ENCODE data around the gene ERICH4.

ERICH4 gene

DNA sequence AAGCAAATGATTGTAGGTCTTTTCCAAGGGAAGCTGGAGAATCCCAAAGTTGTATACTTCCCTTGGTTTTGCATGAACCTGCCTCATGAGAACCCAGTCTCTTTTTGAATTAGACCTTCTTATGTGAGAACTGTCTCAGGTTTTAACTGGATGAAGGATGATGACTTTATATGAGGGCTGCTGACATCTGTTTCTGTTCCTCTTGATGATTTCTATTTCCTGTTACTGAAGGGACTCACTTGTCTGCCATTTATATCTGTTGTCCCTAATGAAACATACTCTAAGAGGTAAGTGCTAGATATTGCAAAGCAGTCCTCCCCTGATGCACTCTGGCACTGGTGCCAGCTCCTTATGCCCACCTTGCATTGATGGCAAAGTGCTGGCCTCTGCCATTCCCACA, 33.6 kb downstream of the ERICH4 start:
- H3K4me1 ChIP-seq (ENCODE audit: insufficient read depth, low read length), result no peaks in the 10 kb centered on the region
- TF ChIP-seq, protein P1, sequence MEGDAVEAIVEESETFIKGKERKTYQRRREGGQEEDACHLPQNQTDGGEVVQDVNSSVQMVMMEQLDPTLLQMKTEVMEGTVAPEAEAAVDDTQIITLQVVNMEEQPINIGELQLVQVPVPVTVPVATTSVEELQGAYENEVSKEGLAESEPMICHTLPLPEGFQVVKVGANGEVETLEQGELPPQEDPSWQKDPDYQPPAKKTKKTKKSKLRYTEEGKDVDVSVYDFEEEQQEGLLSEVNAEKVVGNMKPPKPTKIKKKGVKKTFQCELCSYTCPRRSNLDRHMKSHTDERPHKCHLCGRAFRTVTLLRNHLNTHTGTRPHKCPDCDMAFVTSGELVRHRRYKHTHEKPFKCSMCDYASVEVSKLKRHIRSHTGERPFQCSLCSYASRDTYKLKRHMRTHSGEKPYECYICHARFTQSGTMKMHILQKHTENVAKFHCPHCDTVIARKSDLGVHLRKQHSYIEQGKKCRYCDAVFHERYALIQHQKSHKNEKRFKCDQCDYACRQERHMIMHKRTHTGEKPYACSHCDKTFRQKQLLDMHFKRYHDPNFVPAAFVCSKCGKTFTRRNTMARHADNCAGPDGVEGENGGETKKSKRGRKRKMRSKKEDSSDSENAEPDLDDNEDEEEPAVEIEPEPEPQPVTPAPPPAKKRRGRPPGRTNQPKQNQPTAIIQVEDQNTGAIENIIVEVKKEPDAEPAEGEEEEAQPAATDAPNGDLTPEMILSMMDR (IDR thresholded peaks at IDR 0.05; ENCODE audit: borderline replicate concordance, extremely low read depth, low read length, poor library complexity, severe bottlenecking), result no peak
- TF ChIP-seq EZH2 (IDR thresholded peaks at IDR 0.05; ENCODE audit: borderline replicate concordance, low read depth, low read length, severe bottlenecking), result no peak
- H3K27ac ChIP-seq (ENCODE audit: low read length), result no peak overlapping the region
- no peak overlapping the region for H3K9ac ChIP-seq (ENCODE audit: low read depth, low read length)
- H3K4me3 ChIP-seq (ENCODE audit: low read depth in 1 of 2, low read length in 2 of 2), result no peak overlapping the region
- no peaks in the 10 kb centered on the region for H3K36me3 ChIP-seq (ENCODE audit: insufficient read depth, low read length)
- H3K4me2 ChIP-seq (ENCODE audit: insufficient read depth, low read length), result no peak overlapping the region
- no peak for DNase-seq
- ATAC-seq (ENCODE audit: insufficient read depth, low read depth), result no peak
- H3K9me3 ChIP-seq (ENCODE audit: insufficient read depth, low read length, severe bottlenecking), result no peaks in the 10 kb centered on the region
- peaks cover 14% of the 10 kb centered on the region for H3K27me3 ChIP-seq (ENCODE audit: insufficient read depth, low read length, poor library complexity)
- no peaks in the 10 kb centered on the region for H3K79me2 ChIP-seq (ENCODE audit: insufficient read depth, low read length)
- H2AFZ ChIP-seq (ENCODE audit: low read depth, low read length), result no peak overlapping the region
- H4K20me1 ChIP-seq (ENCODE audit: insufficient read depth, low read length), result no peaks in the 10 kb centered on the region; the same call in 1 of the 2 replicates

DNA sequence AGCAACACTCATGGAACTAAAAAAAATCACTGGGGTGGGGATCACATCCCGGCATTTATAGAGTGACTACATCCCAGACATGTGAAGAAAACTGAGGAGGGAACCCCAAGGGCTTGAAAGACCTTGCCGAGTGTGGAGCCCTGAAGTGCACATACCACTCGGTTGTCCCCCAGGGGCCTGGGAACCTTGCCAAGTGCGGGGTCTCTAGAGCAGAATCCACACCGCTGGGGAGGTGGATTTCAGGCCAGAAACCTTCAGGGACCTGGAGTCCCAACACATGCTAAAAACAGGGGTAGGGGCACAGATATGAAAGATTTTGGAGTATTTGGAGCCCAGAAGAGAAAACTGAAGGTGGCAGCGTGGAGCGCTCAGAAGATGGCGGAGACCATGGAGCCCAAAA, 35.2 kb downstream of the ERICH4 start:
- ATAC-seq (ENCODE audit: insufficient read depth, low read depth) (no peak), DNase-seq (no peak)
- H2AFZ ChIP-seq (ENCODE audit: low read depth, low read length), result no peak overlapping the region
- no peak overlapping the region for H3K4me2 ChIP-seq (ENCODE audit: insufficient read depth, low read length)
- TF ChIP-seq, protein P1 (IDR thresholded peaks at IDR 0.05; ENCODE audit: borderline replicate concordance, extremely low read depth, low read length, poor library complexity, severe bottlenecking), result no peak
- TF ChIP-seq EZH2 (IDR thresholded peaks at IDR 0.05; ENCODE audit: borderline replicate concordance, low read depth, low read length, severe bottlenecking), result no peak
- H3K79me2 ChIP-seq (ENCODE audit: insufficient read depth, low read length), result no peaks in the 10 kb centered on the region
- H4K20me1 ChIP-seq (ENCODE audit: insufficient read depth, low read length), result no peaks in the 10 kb centered on the region; the same call in 1 of the 2 replicates
- no peaks in the 10 kb centered on the region for H3K36me3 ChIP-seq (ENCODE audit: insufficient read depth, low read length)
- no peak overlapping the region for H3K9ac ChIP-seq (ENCODE audit: low read depth, low read length)
- no peak overlapping the region for H3K4me3 ChIP-seq (ENCODE audit: low read depth in 1 of 2, low read length in 2 of 2)
- H3K27me3 ChIP-seq (ENCODE audit: insufficient read depth, low read length, poor library complexity), result peaks cover 19% of the 10 kb centered on the region
- no peaks in the 10 kb centered on the region for H3K4me1 ChIP-seq (ENCODE audit: insufficient read depth, low read length)
- no peaks in the 10 kb centered on the region for H3K9me3 ChIP-seq (ENCODE audit: insufficient read depth, low read length, severe bottlenecking)
- H3K27ac ChIP-seq (ENCODE audit: low read length), result no peak overlapping the region

DNA sequence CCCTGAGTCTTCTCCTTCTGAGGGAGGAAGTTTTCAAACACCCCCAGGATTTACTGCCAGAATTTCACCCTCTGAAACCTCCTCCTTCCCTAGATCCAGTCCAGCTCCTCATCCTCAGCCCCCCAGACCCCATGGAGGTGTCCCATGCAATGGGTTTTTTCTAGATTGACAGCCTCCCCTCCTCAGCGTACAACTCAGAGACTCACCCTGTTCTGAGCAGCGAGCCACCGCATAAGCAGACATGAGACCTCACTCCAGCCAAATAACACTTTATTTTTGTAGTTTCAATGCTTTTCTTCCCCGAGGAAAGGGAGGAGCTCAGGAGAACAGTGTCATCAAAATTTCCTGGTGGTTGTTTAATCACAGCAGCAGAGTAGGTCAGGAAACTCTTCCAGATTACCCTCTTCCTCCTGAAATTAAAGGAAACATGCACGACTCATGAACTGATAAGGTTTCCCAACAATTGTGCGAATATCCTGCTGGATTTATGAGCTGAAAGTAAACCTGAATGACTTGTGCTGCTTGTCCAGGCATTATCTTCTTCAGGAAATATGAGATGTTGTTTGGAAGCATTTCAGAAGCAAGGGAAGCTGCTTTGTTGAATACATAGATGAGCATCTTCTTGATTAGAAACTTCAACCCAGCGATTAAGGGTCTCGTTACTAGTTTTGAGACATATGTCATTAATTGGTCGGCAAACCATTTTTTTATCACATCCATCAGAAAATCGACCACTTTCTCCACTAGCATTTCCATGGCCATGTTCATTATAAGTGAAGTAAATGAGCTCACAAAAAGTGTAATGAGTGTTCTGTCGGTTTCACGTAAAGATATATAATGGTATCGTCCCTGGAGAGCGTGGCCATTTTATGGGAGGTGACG, 36.2 kb downstream of the ERICH4 start:
- Histone ChIP-seq H3K9ac (ENCODE audit: low read depth, low read length) (no peak overlapping the region), H3K36me3 (ENCODE audit: insufficient read depth, low read length) (no peaks in the 10 kb centered on the region), H2AFZ (ENCODE audit: low read depth, low read length) (no peak overlapping the region), H4K20me1 (ENCODE audit: insufficient read depth, low read length) (no peaks in the 10 kb centered on the region; the same call in 1 of the 2 replicates), H3K9me3 (ENCODE audit: insufficient read depth, low read length, severe bottlenecking) (no peaks in the 10 kb centered on the region), H3K4me3 (ENCODE audit: low read depth in 1 of 2, low read length in 2 of 2) (no peak overlapping the region), H3K27me3 (ENCODE audit: insufficient read depth, low read length, poor library complexity) (peaks cover 16% of the 10 kb centered on the region), H3K4me1 (ENCODE audit: insufficient read depth, low read length) (no peaks in the 10 kb centered on the region), H3K27ac (ENCODE audit: low read length) (no peak overlapping the region), H3K4me2 (ENCODE audit: insufficient read depth, low read length) (no peak overlapping the region), H3K79me2 (ENCODE audit: insufficient read depth, low read length) (no peaks in the 10 kb centered on the region)
- no peak for TF ChIP-seq EZH2 (IDR thresholded peaks at IDR 0.05; ENCODE audit: borderline replicate concordance, low read depth, low read length, severe bottlenecking)
- DNase-seq (no peak), ATAC-seq (ENCODE audit: insufficient read depth, low read depth) (no peak)

DNA sequence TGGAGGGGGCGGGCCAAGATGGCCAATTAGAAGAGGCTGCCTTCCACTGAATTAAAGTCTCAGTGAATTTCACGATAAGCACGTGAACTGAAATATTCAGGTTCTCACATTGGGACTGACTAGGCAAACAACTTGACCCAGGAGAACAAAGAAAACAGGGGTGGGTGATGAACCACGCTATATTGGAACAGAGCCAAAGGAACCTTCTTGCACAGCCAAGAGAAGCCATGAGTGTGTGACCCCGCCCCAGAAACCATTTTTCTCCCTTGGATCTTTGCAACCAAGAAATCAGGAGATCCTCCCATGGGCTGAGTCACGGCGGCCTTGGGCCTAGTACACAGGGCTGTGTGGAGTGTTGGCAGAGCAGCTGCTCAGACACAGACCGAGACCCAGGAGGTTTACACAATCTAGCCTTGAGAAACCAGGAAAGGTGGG, 36.8 kb downstream of the ERICH4 start:
- no peak overlapping the region for H3K4me3 ChIP-seq (ENCODE audit: low read depth in 1 of 2, low read length in 2 of 2)
- no peak overlapping the region for H2AFZ ChIP-seq (ENCODE audit: low read depth, low read length)
- H3K4me2 ChIP-seq (ENCODE audit: insufficient read depth, low read length), result no peak overlapping the region
- no peak overlapping the region for H3K27ac ChIP-seq (ENCODE audit: low read length)
- no peaks in the 10 kb centered on the region for H3K79me2 ChIP-seq (ENCODE audit: insufficient read depth, low read length)
- H3K9ac ChIP-seq (ENCODE audit: low read depth, low read length), result no peak overlapping the region
- no peaks in the 10 kb centered on the region for H3K36me3 ChIP-seq (ENCODE audit: insufficient read depth, low read length)
- TF ChIP-seq, protein P1 (IDR thresholded peaks at IDR 0.05; ENCODE audit: borderline replicate concordance, extremely low read depth, low read length, poor library complexity, severe bottlenecking), result no peak
- TF ChIP-seq EZH2 (IDR thresholded peaks at IDR 0.05; ENCODE audit: borderline replicate concordance, low read depth, low read length, severe bottlenecking), result no peak
- ATAC-seq (ENCODE audit: insufficient read depth, low read depth), result no peak
- no peaks in the 10 kb centered on the region for H3K9me3 ChIP-seq (ENCODE audit: insufficient read depth, low read length, severe bottlenecking)
- H3K4me1 ChIP-seq (ENCODE audit: insufficient read depth, low read length), result no peaks in the 10 kb centered on the region
- no peaks in the 10 kb centered on the region; the same call in 1 of the 2 replicates for H4K20me1 ChIP-seq (ENCODE audit: insufficient read depth, low read length)
- DNase-seq, result no peak
- H3K27me3 ChIP-seq (ENCODE audit: insufficient read depth, low read length, poor library complexity), result peaks cover 16% of the 10 kb centered on the region

All from DND-41 (cell line).